Activated naive CD4-positive, alpha-beta T cell treated with anti-CD3 and anti-CD28 coated beads, Interleukin-2, amount 50 U/mL, for 16 hours (primary cell): ENCODE measurements around the gene KBTBD2.
"Not testable (repeated sequence)": the region's sequence is repeated elsewhere in the genome, so short reads cannot be mapped to it uniquely, and the experiment has no call there.

Experiments used
- DNase-seq: peaks from one replicate; pipeline ENCODE4 v3.0.0-alpha.2; 2020

KBTBD2 gene

GRCh38 chr7:32892521-32893206 is 1.1 kb upstream of the KBTBD2 start:
- DNase-seq = peak; percentile 57

GRCh38 chr7:32891800-32892520 is 400 bp upstream of the KBTBD2 start:
- DNase-seq = peak; percentile 97

GRCh38 chr7:32890793-32891042 is 842 bp downstream of the KBTBD2 start:
- DNase-seq = no peak

- no peak for DNase-seq
Measured at GRCh38 chr7:32890010-32890792, 1.4 kb downstream of the KBTBD2 start.

- no peak for DNase-seq
Measured at GRCh38 chr7:32888505-32888904, 3.1 kb downstream of the KBTBD2 start.

- DNase-seq = no peak
Measured at GRCh38 chr7:32887395-32887794, 4.2 kb downstream of the KBTBD2 start.

- no peak for DNase-seq
Measured at GRCh38 chr7:32881074-32881982, 10.2 kb downstream of the KBTBD2 start.

GRCh38 chr7:32879460-32879859 is 12.1 kb downstream of the KBTBD2 start:
- no peak for DNase-seq

GRCh38 chr7:32878023-32878422 is 13.5 kb downstream of the KBTBD2 start:
- DNase-seq = not testable (repeated sequence)

GRCh38 chr7:32872421-32872820 is 19.1 kb downstream of the KBTBD2 start:
- DNase-seq = no peak

- DNase-seq = no peak
Measured at GRCh38 chr7:32871624-32872371, 19.8 kb downstream of the KBTBD2 start.

GRCh38 chr7:32870298-32870697 is 21.3 kb downstream of the KBTBD2 start:
- no peak for DNase-seq

GRCh38 chr7:32869716-32870115 is 21.8 kb downstream of the KBTBD2 start:
- DNase-seq = no peak

GRCh38 chr7:32868116-32868515 is 23.4 kb downstream of the KBTBD2 start:
- no peak for DNase-seq

GRCh38 chr7:32865448-32866030 is 26.0 kb downstream of the KBTBD2 start:
- no peak for DNase-seq

GRCh38 chr7:32863872-32864271 is 27.7 kb downstream of the KBTBD2 start:
- DNase-seq = not testable (repeated sequence)

GRCh38 chr7:32860090-32860489 is 31.5 kb downstream of the KBTBD2 start:
- DNase-seq = no peak

- DNase-seq = no peak
Measured at GRCh38 chr7:32858648-32859047, 32.9 kb downstream of the KBTBD2 start.

GRCh38 chr7:32857063-32857462 is 34.5 kb downstream of the KBTBD2 start:
- DNase-seq = not testable (repeated sequence)

- not testable (repeated sequence) for DNase-seq
Measured at GRCh38 chr7:32855837-32856775, 35.5 kb downstream of the KBTBD2 start.

- DNase-seq = not testable (repeated sequence)
Measured at GRCh38 chr7:32850654-32851053, 40.9 kb downstream of the KBTBD2 start.
